Measurements from ENCODE around the gene SLCO2B1. TPM values are rescaled to one million over a fixed set of nuclear protein-coding genes. Genes with fewer than 3 reads are reported as not detected.

SLCO2B1 gene
- total RNA-seq, 1 experiment from 2014 or later: 0.57 TPM

GRCh38 chr11:75248924-75249256, 98.0 kb downstream of the SLCO2B1 start:
- DNase-seq (ENCODE audit: low spot score): no peak
- H3K27ac Mint-ChIP-seq: no peak overlapping the region
- peaks cover 67% of the 10 kb centered on the region for H3K27me3 Mint-ChIP-seq (ENCODE audit: low read depth)
- CTCF ChIA-PET: interaction anchor here (0.6 to 5.0 kb wide), 45 partner anchors 8 to 546 kb away, joined by 3 to 160 read pairs (median 6); partner anchors contain the start of gene TPBGL
- peaks cover 17% of the 10 kb centered on the region for H3K9me3 Mint-ChIP-seq
- ATAC-seq: no peak
- POLR2A ChIA-PET: interaction anchor here (0.6 kb wide), 1 partner anchor 27 kb away, joined by 3 read pairs; no protein-coding TSS in a partner anchor
- peaks cover 3% of the 10 kb centered on the region for H3K36me3 Mint-ChIP-seq
- H3K4me3 Mint-ChIP-seq: no peak overlapping the region
- no peaks in the 10 kb centered on the region for H3K4me1 Mint-ChIP-seq
- peak; percentile 34; the same call in 1 of the 2 replicates for TF ChIP-seq ZNF121 (CRISPR knock-in tag; IDR thresholded peaks at IDR 0.05)
- TF ChIP-seq GTF2I (CRISPR knock-in tag; conservative IDR thresholded peaks at IDR 0.05): peak; percentile 78; the same call in 1 of the 2 replicates
- no peak for TF ChIP-seq ATF3 (CRISPR knock-in tag; conservative IDR thresholded peaks at IDR 0.05)
- no peak for TF ChIP-seq CREB1 (CRISPR knock-in tag; IDR thresholded peaks at IDR 0.05)

- Mint-ChIP-seq H3K4me1 (no peaks in the 10 kb centered on the region), H3K9me3 (peaks cover 21% of the 10 kb centered on the region), H3K27ac (no peak overlapping the region), H3K27me3 (ENCODE audit: low read depth) (peaks cover 67% of the 10 kb centered on the region), H3K4me3 (no peak overlapping the region), H3K36me3 (peaks cover 3% of the 10 kb centered on the region)
- TF ChIP-seq NFYB (CRISPR knock-in tag; conservative IDR thresholded peaks at IDR 0.05; ENCODE audit: low read depth): no peak
- TF ChIP-seq TCF7 (CRISPR knock-in tag; IDR thresholded peaks at IDR 0.05; ENCODE audit: low read depth): no peak
- TF ChIP-seq TP53 (CRISPR knock-in tag; IDR thresholded peaks at IDR 0.05): no peak
- TF ChIP-seq ZNF281 (CRISPR knock-in tag; IDR thresholded peaks at IDR 0.05): no peak
- TF ChIP-seq CREM (CRISPR knock-in tag; IDR thresholded peaks at IDR 0.05): no peak
- no peak for TF ChIP-seq PRDM15 (CRISPR knock-in tag; IDR thresholded peaks at IDR 0.05)
- no peak for TF ChIP-seq ATF2 (CRISPR knock-in tag; IDR thresholded peaks at IDR 0.05; ENCODE audit: borderline replicate concordance, low read depth)
- no peak for TF ChIP-seq GRHL2 (CRISPR knock-in tag; IDR thresholded peaks at IDR 0.05; ENCODE audit: insufficient replicate concordance, severe bottlenecking)
- no peak for TF ChIP-seq ZNF396 (CRISPR knock-in tag; IDR thresholded peaks at IDR 0.05; ENCODE audit: borderline replicate concordance)
- TF ChIP-seq ZNF425 (CRISPR knock-in tag; conservative IDR thresholded peaks at IDR 0.05): no peak
- TF ChIP-seq ZMAT4 (CRISPR knock-in tag; IDR thresholded peaks at IDR 0.05): no peak
- TF ChIP-seq FOXK1 (CRISPR knock-in tag; IDR thresholded peaks at IDR 0.05): no peak
- no peak for TF ChIP-seq NR2C2 (CRISPR knock-in tag; IDR thresholded peaks at IDR 0.05)
- no peak for TF ChIP-seq USF2 (CRISPR knock-in tag; IDR thresholded peaks at IDR 0.05)
- DNase-seq (ENCODE audit: low spot score): no peak
- ATAC-seq: no peak
- ChIA-PET CTCF (interaction anchor here (1.6 to 5.0 kb wide), 8 partner anchors 9 to 226 kb away, joined by 9 to 160 read pairs (median 30); partner anchors contain the start of gene TPBGL), POLR2A (no interaction called here)
These were observed 98.8 kb downstream of the SLCO2B1 start for GRCh38 chr11:75249704-75250103.
